ENCODE data around the gene RERE.
"Not testable (repeated sequence)": the region's sequence is repeated elsewhere in the genome, so short reads cannot be mapped to it uniquely, and the experiment has no call there.

RERE gene

GRCh38 chr1:8747879-8748825, 69.3 kb downstream of the RERE start:
- DNase-seq = no peak

GRCh38 chr1:8746554-8746953, 70.9 kb downstream of the RERE start:
- DNase-seq = no peak

- DNase-seq = no peak
Observed at GRCh38 chr1:8745749-8746390, 71.6 kb downstream of the RERE start.

GRCh38 chr1:8745346-8745745, 72.1 kb downstream of the RERE start:
- no peak for DNase-seq

- DNase-seq = no peak
Observed at GRCh38 chr1:8742022-8742924, 75.2 kb downstream of the RERE start.

- DNase-seq = no peak
Observed at GRCh38 chr1:8740034-8740449, 77.4 kb downstream of the RERE start.

GRCh38 chr1:8739377-8739776, 78.1 kb downstream of the RERE start:
- no peak for DNase-seq

- no peak for DNase-seq
Observed at GRCh38 chr1:8736927-8737326, 80.5 kb downstream of the RERE start.

GRCh38 chr1:8733484-8733883, 84.0 kb downstream of the RERE start:
- no peak for DNase-seq

GRCh38 chr1:8731162-8731561, 86.3 kb downstream of the RERE start:
- DNase-seq = no peak

- no peak for DNase-seq
Observed at GRCh38 chr1:8728464-8728863, 89.0 kb downstream of the RERE start.

GRCh38 chr1:8727809-8728213, 89.6 kb downstream of the RERE start:
- peak; percentile 83 for DNase-seq

- not testable (repeated sequence) for DNase-seq
Observed at GRCh38 chr1:8727316-8727715, 90.1 kb downstream of the RERE start.

GRCh38 chr1:8726801-8727186, 90.6 kb downstream of the RERE start:
- not testable (repeated sequence) for DNase-seq

- no peak for DNase-seq
Observed at GRCh38 chr1:8723010-8723409, 94.4 kb downstream of the RERE start.

- DNase-seq = no peak
Observed at GRCh38 chr1:8722366-8722765, 95.1 kb downstream of the RERE start.

- no peak for DNase-seq
Observed at GRCh38 chr1:8721679-8722324, 95.6 kb downstream of the RERE start.

GRCh38 chr1:8720347-8720746, 97.1 kb downstream of the RERE start:
- no peak for DNase-seq

GRCh38 chr1:8718850-8719361, 98.5 kb downstream of the RERE start:
- DNase-seq = no peak

- no peak for DNase-seq
Observed at GRCh38 chr1:8717148-8717547, 100.3 kb downstream of the RERE start.

GRCh38 chr1:8716238-8716637, 101.2 kb downstream of the RERE start:
- DNase-seq = no peak

GRCh38 chr1:8714173-8714572, 103.3 kb downstream of the RERE start:
- DNase-seq = no peak
